HG02852 (cell line): ENCODE results near the gene PTGDS.

ENCODE experiments used
- ATAC-seq: cut with Tn5 transposase; IDR thresholded peaks from one replicate; pipeline ENCODE4 v1.9.1; 2021; ENCODE audit warnings: mild to moderate bottlenecking, moderate library complexity; ENCODE audit not compliant: unreplicated experiment

PTGDS gene

GRCh38 chr9:137007108-137007815, 30.0 kb downstream of the PTGDS start:
- ATAC-seq, result no peak

GRCh38 chr9:137007816-137008270, 30.5 kb downstream of the PTGDS start:
- no peak for ATAC-seq

GRCh38 chr9:137008312-137008711, 31.0 kb downstream of the PTGDS start:
- ATAC-seq, result no peak

GRCh38 chr9:137009217-137009616, 31.9 kb downstream of the PTGDS start:
- ATAC-seq, result no peak

GRCh38 chr9:137009938-137010732, 32.8 kb downstream of the PTGDS start:
- ATAC-seq, result no peak

- no peak for ATAC-seq
Measured at GRCh38 chr9:137011156-137011555, 33.9 kb downstream of the PTGDS start.

GRCh38 chr9:137011907-137012675, 34.8 kb downstream of the PTGDS start:
- no peak for ATAC-seq

- no peak for ATAC-seq
Measured at GRCh38 chr9:137012694-137013570, 35.6 kb downstream of the PTGDS start.

GRCh38 chr9:137013571-137013940, 36.3 kb downstream of the PTGDS start:
- no peak for ATAC-seq

- no peak for ATAC-seq
Measured at GRCh38 chr9:137014166-137014565, 36.9 kb downstream of the PTGDS start.

GRCh38 chr9:137014776-137015539, 37.7 kb downstream of the PTGDS start:
- ATAC-seq, result no peak

GRCh38 chr9:137015540-137015930, 38.2 kb downstream of the PTGDS start:
- ATAC-seq, result no peak

- ATAC-seq, result no peak
Measured at GRCh38 chr9:137015976-137016375, 38.7 kb downstream of the PTGDS start.

- ATAC-seq, result no peak
Measured at GRCh38 chr9:137016436-137016835, 39.1 kb downstream of the PTGDS start.

GRCh38 chr9:137017071-137017470, 39.8 kb downstream of the PTGDS start:
- ATAC-seq, result no peak

- ATAC-seq, result no peak
Measured at GRCh38 chr9:137017791-137018497, 40.6 kb downstream of the PTGDS start.

GRCh38 chr9:137018761-137019559, 41.7 kb downstream of the PTGDS start:
- no peak for ATAC-seq

GRCh38 chr9:137019891-137020683, 42.8 kb downstream of the PTGDS start:
- ATAC-seq, result no peak
